OCI-LY1 (cell line): ENCODE data around the gene COL7A1.
"Not testable (repeated sequence)": the region's sequence is repeated elsewhere in the genome, so short reads cannot be mapped to it uniquely, and the experiment has no call there.

Source experiments
- H2AFZ ChIP-seq: fragments of 200-600 bp; sonication (generic), shearing (Covaris generic); 2 replicates; pipeline ENCODE4 v1.6.0; 2014; ENCODE audit warnings: antibody characterized with exemption, mild to moderate bottlenecking, low read length
- H3F3A ChIP-seq: fragments of 200-600 bp; sonication (generic), shearing (Covaris generic); 2 replicates; pipeline ENCODE4 v1.6.0; 2014; ENCODE audit warnings: mild to moderate bottlenecking, antibody characterized with exemption, low read length, moderate library complexity; ENCODE audit not compliant: insufficient read depth
- H3K27ac ChIP-seq: fragments of 200-600 bp; sonication (generic); 2 replicates; pipeline ENCODE4 v1.5.1; 2014; ENCODE audit warnings: low read length, mixed run types, mild to moderate bottlenecking, low read depth; ENCODE audit not compliant: poor library complexity, severe bottlenecking
- H3K27me3 ChIP-seq: fragments of 200-600 bp; sonication (generic); 2 replicates; pipeline ENCODE4 v1.6.0; 2014; ENCODE audit warnings: antibody characterized with exemption, mild to moderate bottlenecking, low read length, moderate library complexity; ENCODE audit not compliant: insufficient read depth
- H3K36me3 ChIP-seq: fragments of 200-600 bp; sonication (generic); 2 replicates; pipeline ENCODE4 v1.6.1; 2014; ENCODE audit warnings: mild to moderate bottlenecking, antibody characterized with exemption, low read length, moderate library complexity, mixed read lengths; ENCODE audit not compliant: insufficient read depth
- H3K4me1 ChIP-seq: fragments of 200-600 bp; sonication (generic); 2 replicates; pipeline ENCODE4 v1.5.1; 2014; ENCODE audit warnings: mild to moderate bottlenecking, low read length, moderate library complexity; ENCODE audit not compliant: insufficient read depth, severe bottlenecking
- H3K4me2 ChIP-seq: fragments of 200-600 bp; sonication (generic), shearing (Covaris generic); 2 replicates; pipeline ENCODE4 v1.6.1; 2014; ENCODE audit warnings: low read length
- H3K4me3 ChIP-seq: fragments of 200-600 bp; sonication (generic); 2 replicates; pipeline ENCODE4 v1.5.1; 2014; ENCODE audit warnings: low read length, low read depth, mild to moderate bottlenecking, mixed read lengths; ENCODE audit not compliant: poor library complexity, severe bottlenecking
- H3K79me2 ChIP-seq: fragments of 200-600 bp; shearing (Covaris generic); 2 replicates; pipeline ENCODE4 v1.6.1; 2016; ENCODE audit warnings: mixed run types, low read length, mixed read lengths; ENCODE audit not compliant: insufficient read depth
- H3K9ac ChIP-seq: fragments of 200-600 bp; sonication (generic), shearing (Covaris generic); 2 replicates; pipeline ENCODE4 v1.6.1; 2014; ENCODE audit warnings: mild to moderate bottlenecking, low read length, mixed read lengths
- H3K9me2 ChIP-seq: fragments of 200-600 bp; sonication (generic), shearing (Covaris generic); 2 replicates; pipeline ENCODE4 v1.6.1; 2014; ENCODE audit warnings: low read depth, mild to moderate bottlenecking, low read length, mixed read lengths
- H3K9me3 ChIP-seq: fragments of 200-600 bp; shearing (Covaris generic); 2 replicates; pipeline ENCODE4 v1.6.1; 2014; ENCODE audit warnings: low read length, mixed read lengths
- H4K20me1 ChIP-seq: fragments of 200-600 bp; sonication (generic), shearing (Covaris generic); 2 replicates; pipeline ENCODE4 v1.6.0; 2016; ENCODE audit warnings: mild to moderate bottlenecking, low read length; ENCODE audit not compliant: insufficient read depth
- CTCF ChIP-seq: fragments of 200-600 bp; sonication (generic), shearing (Covaris generic); IDR thresholded peaks from 2 replicates; pipeline ENCODE4 v1.5.1; 2017; ENCODE audit warnings: mild to moderate bottlenecking, antibody characterized with exemption, low read length, moderate library complexity, mixed read lengths
- EZH2 ChIP-seq: fragments of 200-600 bp; sonication (generic), shearing (Covaris generic); IDR thresholded peaks from 2 replicates; pipeline ENCODE4 v1.8.0; 2017; ENCODE audit warnings: borderline replicate concordance, mixed run types, mild to moderate bottlenecking, antibody characterized with exemption, low read length, moderate library complexity, mixed read lengths

COL7A1 gene

GRCh38 chr3:48532977-48533337 is 62.2 kb downstream of the COL7A1 start:
- Histone ChIP-seq H3K4me1 (no peaks in the 10 kb centered on the region), H3K4me2 (no peak overlapping the region), H3K27me3 (no peaks in the 10 kb centered on the region), H3K9me3 (no peaks in the 10 kb centered on the region), H3K9me2 (no peaks in the 10 kb centered on the region), H3K4me3 (no peak overlapping the region), H3K79me2 (no peaks in the 10 kb centered on the region), H2AFZ (no peak overlapping the region), H3K36me3 (peaks cover 67% of the 10 kb centered on the region), H3K27ac (no peak overlapping the region), H3K9ac (no peak overlapping the region), H3F3A (peaks cover 2% of the 10 kb centered on the region; the same call in 1 of the 2 replicates), H4K20me1 (no peaks in the 10 kb centered on the region)
- no peak for TF ChIP-seq EZH2
- no peak for TF ChIP-seq CTCF

- Histone ChIP-seq H3K27me3 (no peaks in the 10 kb centered on the region), H3K4me3 (no peak overlapping the region), H3K36me3 (peaks cover 67% of the 10 kb centered on the region), H3K4me2 (no peak overlapping the region), H3K9me2 (no peaks in the 10 kb centered on the region), H3F3A (no peaks in the 10 kb centered on the region), H4K20me1 (no peaks in the 10 kb centered on the region), H2AFZ (no peak overlapping the region), H3K9ac (no peak overlapping the region), H3K27ac (no peak overlapping the region), H3K79me2 (no peaks in the 10 kb centered on the region), H3K9me3 (no peaks in the 10 kb centered on the region), H3K4me1 (no peaks in the 10 kb centered on the region)
- TF ChIP-seq EZH2, result no peak
- TF ChIP-seq CTCF, result no peak
Measured at GRCh38 chr3:48532271-48532976, 62.7 kb downstream of the COL7A1 start.

- H3K9me3 ChIP-seq, H3K4me1 ChIP-seq, H3K9ac ChIP-seq, H2AFZ ChIP-seq, H3K27ac ChIP-seq, H3K4me3 ChIP-seq, H3K27me3 ChIP-seq, H3K79me2 ChIP-seq, H3F3A ChIP-seq, H3K4me2 ChIP-seq, H3K9me2 ChIP-seq, H4K20me1 ChIP-seq: not testable (repeated sequence)
- peaks cover 58% of the 10 kb centered on the region for H3K36me3 ChIP-seq
Measured at GRCh38 chr3:48530701-48531100, 64.4 kb downstream of the COL7A1 start.

GRCh38 chr3:48528754-48529153 is 66.4 kb downstream of the COL7A1 start:
- no peak overlapping the region for H3K27ac ChIP-seq
- TF ChIP-seq CTCF, result no peak
- no peak for TF ChIP-seq EZH2

More at GRCh38 chr3:48528754-48529153, 66.4 kb downstream of the COL7A1 start:
- Histone ChIP-seq H3K79me2 (no peaks in the 10 kb centered on the region), H3K27me3 (no peaks in the 10 kb centered on the region), H3K9me2 (no peaks in the 10 kb centered on the region), H3K4me1 (no peaks in the 10 kb centered on the region), H3K9ac (no peak overlapping the region), H2AFZ (no peak overlapping the region), H3K9me3 (no peaks in the 10 kb centered on the region), H3K4me3 (no peak overlapping the region), H3K4me2 (no peak overlapping the region), H3K36me3 (peaks cover 41% of the 10 kb centered on the region; the same call in 1 of the 2 replicates), H4K20me1 (no peaks in the 10 kb centered on the region), H3F3A (no peaks in the 10 kb centered on the region)
